ENCODE results near the gene AQP2.

Gene AQP2

DNA sequence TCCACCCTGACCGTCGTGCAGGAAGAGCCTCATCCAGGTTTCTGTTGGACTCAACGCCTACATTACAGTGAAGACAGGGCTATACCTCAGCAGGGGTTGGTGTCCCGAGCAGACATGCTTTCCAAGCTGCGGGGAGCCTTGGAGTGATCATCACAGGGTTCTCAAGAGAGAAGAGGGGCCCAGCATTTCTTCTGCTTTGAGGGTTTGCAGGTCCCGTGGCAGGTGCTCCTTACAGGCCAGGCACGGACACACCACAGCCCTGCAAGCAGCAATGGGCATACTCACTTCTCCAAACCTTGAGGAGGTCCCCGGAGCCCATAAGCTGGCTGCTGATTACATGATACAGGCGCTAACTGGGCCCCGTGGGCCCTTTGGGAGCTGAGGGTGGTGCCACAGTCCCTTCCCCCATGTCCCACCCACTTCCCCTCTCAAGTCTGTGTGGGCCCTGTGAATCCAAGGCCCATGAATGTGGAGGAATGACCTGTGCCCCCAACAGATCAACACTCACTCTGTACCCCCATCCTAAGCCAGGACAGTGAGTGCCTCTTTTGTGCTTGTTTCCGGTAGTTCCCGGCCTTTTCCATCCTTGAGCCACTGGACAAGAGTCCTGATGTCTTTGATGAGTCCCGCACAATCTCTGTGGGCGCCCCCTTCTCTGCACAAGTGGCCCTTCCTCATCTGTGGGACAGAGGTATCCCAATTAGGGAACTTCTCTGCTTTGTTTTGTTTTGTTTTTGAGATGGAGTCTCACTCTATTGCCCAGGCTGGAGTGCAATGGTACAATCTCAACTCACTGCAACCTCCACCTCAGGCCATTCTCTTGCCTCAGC is 1.1 kb downstream of the AQP2 start:
- H3K4me1 Mint-ChIP-seq (ENCODE audit: low read depth) = no peaks in the 10 kb centered on the region
- H3K4me3 Mint-ChIP-seq = no peak overlapping the region
- H3K36me3 Mint-ChIP-seq (ENCODE audit: low read depth) = no peaks in the 10 kb centered on the region
- DNase-seq (ENCODE audit: low spot score) = no peak
- no peaks in the 10 kb centered on the region for H3K9me3 Mint-ChIP-seq
- H3K27ac Mint-ChIP-seq = peak overlapping the region; percentile 5
- H3K27me3 Mint-ChIP-seq (ENCODE audit: low read depth) = peaks cover 25% of the 10 kb centered on the region

DNA sequence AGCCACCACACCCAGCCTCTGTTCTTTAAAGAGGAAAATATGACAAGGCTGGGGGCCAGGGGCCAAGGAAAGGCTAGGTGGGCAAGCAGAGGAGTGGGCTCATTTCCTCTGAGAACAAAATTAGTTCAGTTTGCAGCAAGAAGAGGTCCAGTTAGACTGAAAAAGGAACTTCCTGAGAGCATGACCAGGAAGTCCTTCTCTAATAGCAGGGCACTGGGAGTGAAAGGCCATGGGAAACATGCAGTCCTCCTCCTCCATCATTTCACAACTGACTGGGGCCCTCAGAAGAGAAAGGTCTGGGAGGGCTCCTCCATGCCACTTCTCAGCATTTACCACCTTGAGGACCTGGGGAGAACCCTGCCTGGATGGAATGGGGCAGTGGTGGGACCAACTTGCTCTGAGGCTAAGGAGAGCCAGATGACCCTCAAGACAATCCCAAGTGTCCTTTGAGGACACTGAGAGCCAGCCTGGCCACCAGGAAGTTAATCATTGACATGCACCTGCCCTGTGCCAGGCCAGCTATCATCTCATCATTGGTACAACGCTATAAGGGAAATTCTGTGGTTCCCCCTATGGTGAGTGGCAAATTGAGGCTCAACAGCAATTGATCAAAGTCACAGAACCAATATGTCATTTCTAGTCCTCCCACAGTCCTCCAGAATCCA is 2.0 kb downstream of the AQP2 start:
- Mint-ChIP-seq H3K27ac (no peak overlapping the region), H3K36me3 (ENCODE audit: low read depth) (no peaks in the 10 kb centered on the region), H3K4me1 (ENCODE audit: low read depth) (no peaks in the 10 kb centered on the region), H3K9me3 (no peaks in the 10 kb centered on the region), H3K27me3 (ENCODE audit: low read depth) (peaks cover 33% of the 10 kb centered on the region), H3K4me3 (no peak overlapping the region)
- DNase-seq (ENCODE audit: low spot score) = no peak

DNA sequence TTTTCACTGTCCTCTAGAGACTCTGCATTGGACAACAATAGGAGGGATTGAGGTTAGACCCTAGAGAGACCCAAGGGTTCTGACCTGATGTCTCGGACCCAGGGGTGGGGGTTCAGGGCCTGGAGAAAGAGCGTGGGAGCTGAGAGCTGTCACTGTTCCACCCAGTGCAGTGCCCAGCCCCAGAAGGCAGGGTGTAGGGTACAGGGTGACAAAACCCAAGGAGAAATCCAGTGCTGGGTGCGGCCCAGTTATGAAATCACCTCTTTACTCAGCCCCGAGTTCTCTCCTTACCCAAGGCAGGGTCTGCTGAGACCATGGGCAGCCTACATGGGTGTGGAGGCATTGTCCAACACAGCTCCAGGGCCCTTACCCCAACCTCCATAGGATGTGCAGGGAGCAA is 2.6 kb downstream of the AQP2 start:
- H3K4me1 Mint-ChIP-seq (ENCODE audit: low read depth) = no peaks in the 10 kb centered on the region
- no peak for DNase-seq (ENCODE audit: low spot score)
- H3K9me3 Mint-ChIP-seq = no peaks in the 10 kb centered on the region
- no peak overlapping the region for H3K4me3 Mint-ChIP-seq
- H3K36me3 Mint-ChIP-seq (ENCODE audit: low read depth) = no peaks in the 10 kb centered on the region
- no peak overlapping the region for H3K27ac Mint-ChIP-seq
- peaks cover 39% of the 10 kb centered on the region for H3K27me3 Mint-ChIP-seq (ENCODE audit: low read depth)

DNA sequence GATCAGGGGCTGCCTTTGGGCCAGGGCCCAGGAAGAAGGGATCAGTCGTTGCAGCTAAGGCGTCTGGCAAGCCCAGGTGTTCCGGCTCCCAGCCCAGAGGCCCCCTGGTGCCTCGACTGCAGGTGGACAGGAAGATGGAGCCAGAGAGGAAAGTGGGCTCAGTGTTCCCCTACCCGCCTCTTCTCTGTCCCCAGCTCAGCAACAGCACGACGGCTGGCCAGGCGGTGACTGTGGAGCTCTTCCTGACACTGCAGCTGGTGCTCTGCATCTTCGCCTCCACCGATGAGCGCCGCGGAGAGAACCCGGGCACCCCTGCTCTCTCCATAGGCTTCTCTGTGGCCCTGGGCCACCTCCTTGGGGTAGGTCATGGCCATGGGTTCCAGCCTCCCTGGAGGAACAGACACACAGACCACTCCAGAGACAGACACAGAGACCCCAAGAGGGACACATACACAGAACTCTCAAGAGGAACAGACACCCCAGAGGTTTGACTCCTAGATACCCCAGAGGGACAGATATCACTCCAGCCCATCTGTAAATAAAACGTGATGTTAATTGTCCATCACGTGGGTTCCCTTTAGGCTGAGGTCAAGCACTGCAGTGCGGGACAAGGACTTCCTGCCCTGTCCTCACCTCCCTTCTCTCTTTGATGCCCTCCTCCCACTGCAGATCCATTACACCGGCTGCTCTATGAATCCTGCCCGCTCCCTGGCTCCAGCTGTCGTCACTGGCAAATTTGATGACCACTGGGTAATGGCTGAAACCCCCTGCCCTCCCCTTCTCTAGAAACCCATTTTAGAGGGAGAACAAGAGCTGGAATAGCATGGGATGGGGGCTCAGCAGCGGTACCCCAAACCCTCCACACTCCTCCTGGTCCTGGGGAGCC is 3.7 kb downstream of the AQP2 start:
- Mint-ChIP-seq H3K36me3 (ENCODE audit: low read depth) (no peaks in the 10 kb centered on the region), H3K9me3 (no peaks in the 10 kb centered on the region), H3K4me1 (ENCODE audit: low read depth) (no peaks in the 10 kb centered on the region), H3K27ac (no peak overlapping the region), H3K27me3 (ENCODE audit: low read depth) (peaks cover 50% of the 10 kb centered on the region), H3K4me3 (no peak overlapping the region)
- no peak for DNase-seq (ENCODE audit: low spot score)

DNA sequence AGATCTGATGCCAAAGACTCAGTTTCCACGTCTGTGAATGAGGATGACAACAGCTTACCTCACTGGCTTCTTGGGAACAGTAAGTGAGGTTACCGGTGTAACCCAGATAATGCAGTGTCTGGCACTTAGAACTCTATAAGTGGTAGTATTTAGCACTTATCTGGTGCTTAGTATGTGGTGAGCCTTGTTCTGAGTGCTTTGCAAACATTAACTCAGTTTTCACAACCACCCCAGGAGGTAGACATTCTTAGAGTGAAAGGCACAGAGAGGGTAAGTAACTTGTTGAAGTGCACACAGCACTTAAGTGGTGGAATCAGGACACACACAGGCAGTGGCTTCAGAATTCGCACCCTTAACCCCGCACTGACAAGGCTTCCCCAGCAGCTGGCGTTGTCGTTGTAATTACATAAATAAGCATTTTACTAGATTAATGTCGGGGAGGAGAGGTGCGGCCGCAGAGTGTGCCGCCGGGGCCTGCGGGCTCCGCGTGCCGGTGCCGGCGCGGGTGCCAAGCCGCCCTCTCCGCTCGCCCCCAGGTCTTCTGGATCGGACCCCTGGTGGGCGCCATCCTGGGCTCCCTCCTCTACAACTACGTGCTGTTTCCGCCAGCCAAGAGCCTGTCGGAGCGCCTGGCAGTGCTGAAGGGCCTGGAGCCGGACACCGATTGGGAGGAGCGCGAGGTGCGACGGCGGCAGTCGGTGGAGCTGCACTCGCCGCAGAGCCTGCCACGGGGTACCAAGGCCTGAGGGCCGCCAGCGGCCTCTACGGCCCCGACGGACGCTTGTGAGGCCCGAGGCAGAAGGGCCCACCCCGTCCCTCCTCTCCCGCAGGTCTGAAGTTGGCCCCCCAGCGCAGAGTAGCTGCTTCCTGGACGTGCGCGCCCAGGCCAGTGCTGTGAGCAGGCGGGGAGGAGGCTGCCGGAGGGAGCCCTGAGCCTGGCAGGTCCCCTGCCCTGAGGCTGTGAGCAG is 4.6 kb downstream of the AQP2 start:
- Mint-ChIP-seq H3K36me3 (ENCODE audit: low read depth) (no peaks in the 10 kb centered on the region), H3K27me3 (ENCODE audit: low read depth) (peaks cover 59% of the 10 kb centered on the region), H3K27ac (no peak overlapping the region), H3K4me3 (no peak overlapping the region), H3K9me3 (no peaks in the 10 kb centered on the region), H3K4me1 (ENCODE audit: low read depth) (no peaks in the 10 kb centered on the region)
- DNase-seq (ENCODE audit: low spot score) = no peak

DNA sequence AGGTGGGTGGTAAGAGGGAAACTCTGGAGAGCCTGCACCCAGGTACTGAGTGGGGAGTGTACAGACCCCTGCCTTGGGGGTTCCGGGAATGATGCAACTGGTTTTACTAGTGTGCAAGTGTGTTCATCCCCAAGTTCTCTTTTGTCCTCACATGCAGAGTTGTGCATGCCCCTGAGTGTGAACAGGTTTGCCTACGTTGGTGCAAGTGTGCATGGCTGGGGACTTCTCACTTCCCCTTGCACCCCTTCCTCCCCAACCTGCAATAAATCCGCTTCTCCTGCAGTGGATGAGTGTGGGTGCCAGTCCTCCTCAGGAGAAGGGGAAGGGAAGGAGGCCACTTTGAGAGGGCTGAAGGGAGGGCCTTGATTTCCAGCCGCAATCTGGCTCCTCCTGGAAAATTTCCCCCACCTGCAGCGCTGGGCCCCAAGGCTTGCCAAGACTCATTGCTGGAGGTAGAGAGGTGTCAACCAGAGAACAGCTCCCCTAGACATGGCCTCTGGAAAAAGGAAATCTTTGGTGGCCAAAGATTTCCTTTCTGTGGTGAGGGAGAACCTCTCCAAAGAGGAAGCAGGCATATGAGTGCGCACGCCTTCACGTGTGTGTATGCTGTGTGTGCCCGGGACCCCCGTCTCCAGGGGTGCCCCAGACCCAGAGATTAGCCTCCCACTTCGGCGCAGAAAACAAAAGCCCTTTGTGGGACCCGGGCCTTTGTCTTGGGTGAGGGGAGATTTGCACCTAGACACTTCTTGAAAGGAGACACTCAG is 5.5 kb downstream of the AQP2 start:
- H3K4me1 Mint-ChIP-seq (ENCODE audit: low read depth) = peaks cover 4% of the 10 kb centered on the region
- no peak overlapping the region for H3K27ac Mint-ChIP-seq
- DNase-seq (ENCODE audit: low spot score) = no peak
- no peak overlapping the region for H3K4me3 Mint-ChIP-seq
- H3K36me3 Mint-ChIP-seq (ENCODE audit: low read depth) = no peaks in the 10 kb centered on the region
- H3K9me3 Mint-ChIP-seq = no peaks in the 10 kb centered on the region
- peaks cover 66% of the 10 kb centered on the region for H3K27me3 Mint-ChIP-seq (ENCODE audit: low read depth)

DNA sequence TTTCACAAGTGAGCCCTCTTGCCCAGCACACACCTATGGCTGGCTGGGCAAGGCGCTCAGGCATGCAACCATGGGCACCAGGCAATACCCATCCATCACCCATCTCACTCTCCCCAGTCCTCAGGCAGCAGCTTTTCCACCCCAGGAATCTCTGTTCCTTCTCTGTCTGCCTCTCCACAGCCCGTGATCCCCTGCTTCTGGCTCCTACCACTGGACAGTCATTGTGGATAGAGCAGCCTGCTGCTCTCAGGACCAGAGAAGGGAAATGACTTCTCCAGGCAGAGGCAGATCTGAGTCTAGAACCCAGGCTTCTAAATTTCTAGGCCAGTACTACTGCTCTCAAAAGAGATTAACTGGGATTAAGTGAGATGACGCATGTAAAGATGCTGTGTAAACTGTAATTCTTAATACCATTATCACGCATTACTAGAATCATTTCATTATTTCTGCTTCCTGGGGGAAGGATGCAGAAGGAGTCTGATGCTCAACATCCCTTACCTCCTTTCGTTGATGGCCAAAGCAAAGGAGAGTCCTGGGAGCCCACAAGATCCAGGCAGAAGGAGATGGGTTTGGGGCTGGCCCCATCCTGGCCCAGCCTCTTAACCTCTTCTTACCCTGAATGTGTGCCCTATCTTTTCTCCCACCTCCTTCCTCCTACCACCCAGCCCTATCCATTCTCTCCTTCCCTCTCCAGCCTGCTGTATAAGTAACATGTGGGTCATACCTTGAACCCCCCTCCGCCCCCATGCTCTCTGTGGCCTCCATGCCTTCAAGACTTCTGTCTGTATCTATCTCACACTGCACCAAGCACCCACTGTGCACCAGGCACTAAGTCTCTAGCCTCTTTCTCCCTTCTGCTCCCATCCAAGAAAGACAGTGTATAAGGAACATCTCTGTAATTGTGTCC is 6.4 kb downstream of the AQP2 start:
- Mint-ChIP-seq H3K27ac (no peak overlapping the region), H3K36me3 (ENCODE audit: low read depth) (no peaks in the 10 kb centered on the region), H3K4me1 (ENCODE audit: low read depth) (peaks cover 4% of the 10 kb centered on the region), H3K4me3 (no peak overlapping the region), H3K27me3 (ENCODE audit: low read depth) (peaks cover 67% of the 10 kb centered on the region), H3K9me3 (no peaks in the 10 kb centered on the region)
- DNase-seq (ENCODE audit: low spot score) = no peak

DNA sequence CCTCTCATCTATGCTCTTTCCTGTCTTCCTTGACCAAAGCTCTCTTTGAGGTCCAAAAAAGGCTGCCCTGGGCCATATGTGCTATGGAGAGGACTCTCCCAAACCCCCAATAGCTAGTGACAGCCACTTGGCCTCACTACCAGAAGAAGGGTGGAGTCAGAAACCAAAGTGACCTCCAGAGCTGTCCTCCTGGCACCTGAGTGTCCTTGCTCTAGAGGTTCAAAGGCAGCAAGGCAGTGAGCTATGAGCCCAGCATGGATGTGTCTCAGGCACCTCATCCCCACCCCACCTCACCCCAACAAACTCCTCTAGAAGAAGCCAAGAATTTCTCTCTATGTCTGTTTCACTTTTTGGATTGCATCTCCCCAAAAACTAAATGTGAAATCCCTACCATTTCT is 7.0 kb downstream of the AQP2 start:
- Mint-ChIP-seq H3K27me3 (ENCODE audit: low read depth) (peaks cover 74% of the 10 kb centered on the region), H3K9me3 (no peaks in the 10 kb centered on the region), H3K4me3 (no peak overlapping the region), H3K27ac (no peak overlapping the region), H3K36me3 (ENCODE audit: low read depth) (no peaks in the 10 kb centered on the region), H3K4me1 (ENCODE audit: low read depth) (peaks cover 4% of the 10 kb centered on the region)
- no peak for DNase-seq (ENCODE audit: low spot score)

DNA sequence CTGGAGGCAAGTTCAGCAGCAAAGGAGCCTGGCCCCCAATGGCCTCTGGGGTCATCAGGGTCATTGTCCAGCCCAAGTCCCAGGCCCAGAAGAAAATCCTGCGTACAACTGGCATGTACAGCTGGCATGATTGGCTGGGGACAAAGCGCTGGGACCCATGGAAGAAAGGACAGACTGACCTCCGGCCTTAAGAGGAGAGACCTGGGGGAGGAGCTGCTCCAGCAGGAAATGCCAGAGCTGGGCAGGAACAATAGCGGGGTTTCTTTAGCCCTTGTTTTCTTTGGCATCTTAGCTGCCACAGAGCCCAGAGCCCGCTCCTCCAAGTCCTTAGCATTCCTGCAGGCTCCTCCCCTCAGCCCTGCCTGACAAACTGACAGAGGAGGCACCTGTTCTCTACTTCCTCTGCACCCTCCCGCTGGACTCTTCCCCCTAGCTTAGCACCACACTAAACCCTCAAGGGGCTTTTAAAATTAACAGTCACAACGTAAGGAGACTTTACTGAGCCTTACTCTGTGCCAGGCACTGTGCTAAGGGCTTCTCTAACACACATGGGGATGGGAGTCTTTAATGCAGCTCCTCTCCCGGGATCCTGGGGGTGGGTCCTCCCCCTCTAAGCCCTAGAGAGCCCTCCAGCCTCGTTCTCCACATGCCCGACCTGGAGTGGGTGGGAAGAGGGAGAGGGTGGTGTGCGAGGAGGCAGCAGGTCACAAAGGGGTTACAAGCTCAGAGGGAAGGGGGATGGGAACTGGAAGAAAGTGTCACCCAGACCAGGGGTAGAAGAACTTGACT is 9.3 kb downstream of the AQP2 start:
- Mint-ChIP-seq H3K9me3 (no peaks in the 10 kb centered on the region), H3K27me3 (ENCODE audit: low read depth) (peaks cover 82% of the 10 kb centered on the region), H3K36me3 (ENCODE audit: low read depth) (no peaks in the 10 kb centered on the region), H3K4me1 (ENCODE audit: low read depth) (peaks cover 4% of the 10 kb centered on the region), H3K4me3 (no peak overlapping the region), H3K27ac (no peak overlapping the region)
- DNase-seq (ENCODE audit: low spot score) = no peak

DNA sequence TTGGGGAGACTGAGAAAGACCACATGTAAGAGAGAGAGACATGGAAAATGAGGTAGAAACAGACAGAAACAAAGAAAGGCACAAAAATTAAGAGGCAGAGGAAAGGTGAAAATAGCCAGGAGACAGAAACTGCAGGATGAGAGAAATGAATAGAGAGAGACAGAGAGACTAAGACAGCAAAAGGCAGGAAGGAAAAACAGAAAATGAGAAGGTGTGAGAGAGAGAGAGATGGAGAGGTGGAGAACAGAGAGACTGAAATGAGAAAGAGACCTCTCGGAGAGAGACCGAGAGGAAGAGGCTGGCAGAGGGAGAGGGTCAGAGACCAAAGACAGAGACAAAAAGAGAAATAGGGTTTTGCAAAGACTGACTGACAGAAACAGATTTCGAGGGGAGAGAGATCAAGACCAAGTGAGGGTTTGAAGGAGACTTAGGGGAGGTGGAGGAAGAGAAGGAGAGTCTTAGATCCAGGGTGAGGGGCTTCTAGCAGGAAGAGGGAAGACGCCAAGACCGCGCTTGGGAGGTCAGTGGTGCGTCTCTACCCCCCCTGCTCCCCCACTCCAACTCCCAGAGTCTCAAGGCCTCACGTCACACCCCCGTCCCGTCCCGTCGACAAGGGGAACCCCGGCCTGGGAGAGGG is 10.1 kb downstream of the AQP2 start:
- peaks cover 4% of the 10 kb centered on the region for H3K4me1 Mint-ChIP-seq (ENCODE audit: low read depth)
- H3K27me3 Mint-ChIP-seq (ENCODE audit: low read depth) = peaks cover 80% of the 10 kb centered on the region
- peak overlapping the region; percentile 9 for H3K4me3 Mint-ChIP-seq
- no peak overlapping the region for H3K27ac Mint-ChIP-seq
- H3K9me3 Mint-ChIP-seq = no peaks in the 10 kb centered on the region
- H3K36me3 Mint-ChIP-seq (ENCODE audit: low read depth) = no peaks in the 10 kb centered on the region
- no peak for DNase-seq (ENCODE audit: low spot score)

Measured in T-helper 2 cell treated with Interferon-gamma antibody and Interleukin-4, amounts not matched to agents 5 μg/mL and 100 μg/mL, for 36 hours (primary cell).